GM21381 (cell line): ENCODE measurements around the gene MUSK.

Experiments
- ATAC-seq: cut with Tn5 transposase; IDR thresholded peaks from one replicate; pipeline ENCODE4 v1.9.1; 2021; ENCODE audit warnings: mild to moderate bottlenecking, moderate library complexity; ENCODE audit not compliant: unreplicated experiment

The MUSK gene

GRCh38 chr9:110847671-110848070 is 179.1 kb downstream of the MUSK start:
- ATAC-seq, result no peak

- no peak for ATAC-seq
Measured at GRCh38 chr9:110850401-110851135, 182.0 kb downstream of the MUSK start.
